Body of pancreas (tissue), 4 donors: ENCODE data around the gene RELN. TPM values are rescaled to one million over a fixed set of nuclear protein-coding genes. Genes with fewer than 3 reads are reported as not detected.

Experiments used
- ATAC-seq: fragments of 150-250 bp; one replicate; pipeline ENCODE4 v1.9.1; 2016
- DNase-seq, 4 donors: peaks; one replicate each; pipeline ENCODE4 v3.0.0-alpha.2; 2019
- H3K27ac ChIP-seq, 4 donors: fragments of 200-600 bp; sonication (generic); 1 replicate in 3 of 4; 2 replicates in 1 of 4; pipeline versions ENCODE4 v1.5.1 to v1.6.1; 2016 to 2019; ENCODE audit warnings: mild to moderate bottlenecking in 1 of 4, mixed read lengths in 1 of 4, moderate library complexity in 1 of 4
- H3K27me3 ChIP-seq, 2 donors: fragments of 200-600 bp; sonication (generic); one replicate each; pipeline ENCODE4 v1.6.0; 2016; ENCODE audit warnings: mild to moderate bottlenecking in 1 of 2
- H3K36me3 ChIP-seq, 2 donors: fragments of 200-600 bp; sonication (generic); replicated peaks in 1 of 2; 2 replicates each; pipeline ENCODE4 v1.5.1; 2016; ENCODE audit warnings: low read depth in 2 of 2; ENCODE audit not compliant: insufficient read depth in 1 of 2
- H3K4me1 ChIP-seq: fragments of 200-600 bp; sonication (generic); one replicate; pipeline ENCODE4 v1.6.0; 2016
- H3K4me3 ChIP-seq, 2 donors: fragments of 200-600 bp; sonication (generic); 1 replicate in 1 of 2; 2 replicates in 1 of 2; pipeline ENCODE4 v1.5.1; 2016 to 2019
- H3K9me3 ChIP-seq, 3 donors: fragments of 200-600 bp; sonication (generic); 1 replicate in 2 of 3; 2 replicates in 1 of 3; pipeline ENCODE4 v1.5.1; 2016
- POLR2A ChIP-seq, 3 donors: fragments of 450-650 bp; IDR thresholded peaks; one replicate each; pipeline ENCODE4 v1.6.1; 2016; ENCODE audit warnings: antibody characterized with exemption in 3 of 3, mild to moderate bottlenecking in 2 of 3
- WGBS, 2 donors: methylation state at CpG; one replicate each; pipeline ENCODE4 v1.1.5; 2017; 5-methylcytosine and 5-hydroxymethylcytosine counted together
- intact Hi-C: fragments of 100-400 bp; cut with DNase I; formaldehyde crosslinking; loops from one replicate; pipeline ENCODE4 v1.15.1; 2023
- total RNA-seq, 2 donors: library from RNA; depleted of rRNA; stranded (reverse); fragments of >200 nt; gene quantifications; one replicate each; pipeline ENCODE4 v1.1.0, GENCODE V29; 2016
- TF ChIP-seq, protein P1 (sequence below), 7 experiments: fragments of 450-650 bp in 4 of 7; fragments of 200-600 bp in 3 of 7; sonication (generic) in 3 of 7; IDR thresholded peaks; one replicate each; pipeline ENCODE4 v1.5.1; 2016 to 2019; ENCODE audit warnings: antibody characterized with exemption in 7 of 7

Gene RELN
- total RNA-seq, 2 donors from 2014 or later, result 0.33 to 3.9 TPM

DNA sequence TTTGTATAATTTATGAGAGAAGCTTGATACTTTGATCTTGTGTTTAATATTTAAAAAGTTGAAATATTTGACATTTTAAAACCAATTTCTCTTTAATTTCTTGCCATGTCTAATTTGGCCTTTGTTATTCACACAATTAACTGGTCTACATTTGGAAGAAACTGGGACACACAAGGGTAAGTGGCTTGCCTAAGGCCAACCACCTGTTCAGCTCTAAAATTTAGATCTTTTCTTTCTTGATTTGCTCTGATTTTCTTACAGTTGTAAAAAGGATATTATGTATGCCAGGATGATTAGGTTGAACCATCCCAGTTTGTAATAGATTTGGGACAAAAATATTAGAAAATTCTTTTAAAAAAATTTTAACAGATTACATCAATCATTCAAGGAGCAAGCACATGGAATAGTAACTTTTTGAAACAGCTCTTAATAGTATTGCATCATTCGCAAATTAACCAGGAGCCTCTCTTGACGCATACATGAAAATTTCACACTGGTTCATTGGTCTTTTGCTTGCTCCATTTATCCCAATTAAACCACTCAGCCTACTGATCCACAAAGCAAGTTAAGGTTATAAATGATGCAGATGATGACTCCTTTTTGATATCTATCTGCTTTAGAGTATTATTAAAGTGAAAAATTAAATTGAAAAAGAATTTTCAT, 321.0 kb downstream of the RELN start:
- Histone ChIP-seq H3K4me3 (no peak overlapping the region), H3K9me3 (no peaks in the 10 kb centered on the region), H3K27ac (no peak overlapping the region), H3K36me3 (no peaks in the 10 kb centered on the region), H3K4me1 (no peaks in the 10 kb centered on the region), H3K27me3 (no peaks in the 10 kb centered on the region)
- DNase-seq, result no peak
- intact Hi-C loops, result no loop called here
- WGBS, 2 donors, result 90 to 92% methylated on average over 2 of the region's 2 CpGs
- ATAC-seq, result no peak
- TF ChIP-seq, protein P1, sequence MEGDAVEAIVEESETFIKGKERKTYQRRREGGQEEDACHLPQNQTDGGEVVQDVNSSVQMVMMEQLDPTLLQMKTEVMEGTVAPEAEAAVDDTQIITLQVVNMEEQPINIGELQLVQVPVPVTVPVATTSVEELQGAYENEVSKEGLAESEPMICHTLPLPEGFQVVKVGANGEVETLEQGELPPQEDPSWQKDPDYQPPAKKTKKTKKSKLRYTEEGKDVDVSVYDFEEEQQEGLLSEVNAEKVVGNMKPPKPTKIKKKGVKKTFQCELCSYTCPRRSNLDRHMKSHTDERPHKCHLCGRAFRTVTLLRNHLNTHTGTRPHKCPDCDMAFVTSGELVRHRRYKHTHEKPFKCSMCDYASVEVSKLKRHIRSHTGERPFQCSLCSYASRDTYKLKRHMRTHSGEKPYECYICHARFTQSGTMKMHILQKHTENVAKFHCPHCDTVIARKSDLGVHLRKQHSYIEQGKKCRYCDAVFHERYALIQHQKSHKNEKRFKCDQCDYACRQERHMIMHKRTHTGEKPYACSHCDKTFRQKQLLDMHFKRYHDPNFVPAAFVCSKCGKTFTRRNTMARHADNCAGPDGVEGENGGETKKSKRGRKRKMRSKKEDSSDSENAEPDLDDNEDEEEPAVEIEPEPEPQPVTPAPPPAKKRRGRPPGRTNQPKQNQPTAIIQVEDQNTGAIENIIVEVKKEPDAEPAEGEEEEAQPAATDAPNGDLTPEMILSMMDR (IDR thresholded peaks at IDR 0.05), result no peak
- TF ChIP-seq POLR2A (IDR thresholded peaks at IDR 0.05), result no peak

GRCh38 chr7:103666326-103666725, 323.1 kb downstream of the RELN start:
- Histone ChIP-seq H3K4me1 (peaks cover under 1% of the 10 kb centered on the region), H3K27me3 (no peaks in the 10 kb centered on the region), H3K4me3 (no peak overlapping the region), H3K9me3 (no peaks in the 10 kb centered on the region), H3K27ac (no peak overlapping the region), H3K36me3 (no peaks in the 10 kb centered on the region)
- TF ChIP-seq, protein P1 (IDR thresholded peaks at IDR 0.05), result no peak
- TF ChIP-seq POLR2A (IDR thresholded peaks at IDR 0.05), result no peak
- intact Hi-C loops, result no loop called here
- no peak for DNase-seq
- 76 to 82% methylated on average over 1 of the region's 1 CpG for WGBS, 2 donors
- ATAC-seq, result no peak

DNA sequence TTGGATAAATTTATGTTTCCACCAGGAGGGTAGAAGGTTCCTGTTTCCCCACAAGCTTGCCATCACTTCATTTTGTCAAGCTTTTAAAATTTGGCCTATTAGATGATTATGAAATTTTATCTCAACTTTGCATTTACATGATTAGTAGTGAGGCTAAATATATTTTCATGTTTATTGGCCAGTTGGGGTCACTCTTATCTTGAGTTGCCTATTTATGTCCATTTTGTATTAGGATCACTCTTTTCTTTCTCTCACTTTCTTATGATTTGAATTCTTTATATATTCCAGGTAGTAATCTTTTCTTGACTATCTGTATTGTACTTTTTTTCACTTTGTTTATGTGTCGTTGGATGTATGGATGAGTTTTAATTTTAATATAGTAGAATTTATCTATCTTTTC, 324.9 kb downstream of the RELN start:
- no peak overlapping the region for H3K27ac ChIP-seq
- peaks cover 12% of the 10 kb centered on the region for H3K4me1 ChIP-seq
- no peak overlapping the region for H3K4me3 ChIP-seq
- H3K27me3 ChIP-seq, result no peaks in the 10 kb centered on the region
- TF ChIP-seq, protein P1 (IDR thresholded peaks at IDR 0.05), result no peak
- no peak for TF ChIP-seq POLR2A (IDR thresholded peaks at IDR 0.05)
- intact Hi-C loops, result no loop called here
- ATAC-seq (no peak), DNase-seq (no peak)
- 58 to 65% methylated on average over 1 of the region's 1 CpG for WGBS, 2 donors
- H3K9me3 ChIP-seq, result no peaks in the 10 kb centered on the region
- H3K36me3 ChIP-seq, result no peaks in the 10 kb centered on the region

- no peak for TF ChIP-seq POLR2A (IDR thresholded peaks at IDR 0.05)
- TF ChIP-seq, protein P1 (IDR thresholded peaks at IDR 0.05), result no peak
- Histone ChIP-seq H3K27me3 (no peaks in the 10 kb centered on the region), H3K27ac (peak overlapping the region in 2 of 4 donors; percentile 57 to 66), H3K4me3 (no peak overlapping the region), H3K4me1 (peaks cover 12% of the 10 kb centered on the region), H3K9me3 (no peaks in the 10 kb centered on the region), H3K36me3 (no peaks in the 10 kb centered on the region)
- intact Hi-C loops, result no loop called here
- ATAC-seq (peak; percentile 98), DNase-seq (peak in 1 of 4 donors; percentile 21)
- WGBS, 2 donors, result 68 to 79% methylated on average over 7 of the region's 7 CpGs
Measured at GRCh38 chr7:103660455-103661371, 328.7 kb downstream of the RELN start.
